Measurements from ENCODE around the gene RNU7-1. TPM values are rescaled to one million over a fixed set of nuclear protein-coding genes. Genes with fewer than 3 reads are reported as not detected.
A peak's percentile ranks its signal among the peaks of the same experiment; 100 is the strongest.

RNU7-1 gene
- total and polyA plus RNA-seq, 9 of the 15 experiments (the other 6 are each of a cell fraction or from before 2014, with no cell fraction given) = not detected

DNA sequence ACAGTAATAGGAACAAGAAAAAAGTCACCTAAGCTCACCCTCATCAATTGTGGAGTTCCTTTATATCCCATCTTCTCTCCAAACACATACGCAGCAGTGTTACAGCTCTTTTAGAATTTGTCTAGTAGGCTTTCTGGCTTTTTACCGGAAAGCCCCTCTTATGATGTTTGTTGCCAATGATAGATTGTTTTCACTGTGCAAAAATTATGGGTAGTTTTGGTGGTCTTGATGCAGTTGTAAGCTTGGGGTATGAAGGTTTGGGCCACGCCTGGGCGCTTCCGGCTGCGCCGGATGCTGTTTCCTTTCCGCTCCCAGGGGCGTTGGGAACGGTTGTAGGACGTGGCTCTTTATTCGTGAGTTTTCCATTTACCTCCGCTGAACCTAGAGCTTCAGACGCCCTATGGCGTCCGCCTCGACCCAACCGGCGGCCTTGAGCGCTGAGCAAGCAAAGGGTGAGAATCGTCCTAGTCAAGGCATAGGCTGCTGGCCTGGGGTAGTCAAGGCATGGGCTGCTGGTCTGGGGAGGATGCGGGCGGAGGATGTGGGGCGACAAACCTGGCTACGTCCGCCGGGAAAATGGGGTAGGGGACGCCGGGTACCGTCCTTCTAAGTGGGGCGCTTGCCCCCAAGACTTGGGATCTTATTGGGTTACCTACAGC is at the start of gene RNU7-1, which contains the start of gene C12orf57 (continued):
- TF ChIP-seq CHD7 (IDR thresholded peaks at IDR 0.05; ENCODE audit: low read depth, low read length) = no peak
- TF ChIP-seq CBX3 (IDR thresholded peaks at IDR 0.05; ENCODE audit: borderline replicate concordance in 1 of 2, low read length in 2 of 2) = peak in 1 of 2 experiments; percentile 54; a peak in 1 of 3 replicates
- TF ChIP-seq YBX1 (IDR thresholded peaks at IDR 0.05) = no peak
- no peak for TF ChIP-seq SFPQ (IDR thresholded peaks at IDR 0.05; ENCODE audit: low read depth, low read length)
- no peak for TF ChIP-seq ZNF408 (CRISPR knock-in tag; IDR thresholded peaks at IDR 0.05; ENCODE audit: low read depth)
- TF ChIP-seq BCL6 (CRISPR knock-in tag; IDR thresholded peaks at IDR 0.05) = peak; percentile 76; the same call in 1 of the 2 replicates
- no peak; the same call in 1 of the 2 replicates for TF ChIP-seq MYC (IDR thresholded peaks at IDR 0.05; ENCODE audit: low read depth, low read length)
- TF ChIP-seq MYC (CRISPR knock-in tag; IDR thresholded peaks at IDR 0.05; ENCODE audit: borderline replicate concordance, low read depth) = peak; percentile 85; the same call in 1 of the 2 replicates
- no peak for TF ChIP-seq BRCA1 (IDR thresholded peaks at IDR 0.05)
- TF ChIP-seq BRCA1 (CRISPR knock-in tag; IDR thresholded peaks at IDR 0.05) = no peak
- no peak for TF ChIP-seq ZNF311 (CRISPR knock-in tag; IDR thresholded peaks at IDR 0.05)
- no peak for TF ChIP-seq RFX5 (IDR thresholded peaks at IDR 0.05; ENCODE audit: low read depth, low read length)
- peak; percentile 97 for TF ChIP-seq GTF2A2 (tag; IDR thresholded peaks at IDR 0.05)
- no peak for TF ChIP-seq SMAD2 (IDR thresholded peaks at IDR 0.05; ENCODE audit: low read depth, low read length)

Data from K562 (cell line).